ENCODE data around the gene INHBC.

INHBC gene

GRCh38 chr12:57465030-57465746 lies 30.6 kb downstream of the INHBC start:
- no peak overlapping the region for H3K14ac ChIP-seq (ENCODE audit: low read length)
- no peak overlapping the region for H3K18ac ChIP-seq (ENCODE audit: low read length)
- no peaks in the 10 kb centered on the region for H3K9me3 ChIP-seq (replicated peaks in 1 of 2; ENCODE audit: control insufficient read depth in 2 of 2, insufficient read depth in 1 of 2, low read depth in 1 of 2, low read length in 2 of 2)
- no peak overlapping the region for H3K4ac ChIP-seq (ENCODE audit: low read length)
- H3K36me3 ChIP-seq (replicated peaks in 1 of 2; ENCODE audit: control insufficient read depth in 2 of 2, insufficient read depth in 2 of 2, low read length in 2 of 2), result no peaks in the 10 kb centered on the region
- no peak overlapping the region for H2BK12ac ChIP-seq (ENCODE audit: low read length)
- no peak overlapping the region for H2BK120ac ChIP-seq (ENCODE audit: low read depth, low read length)
- DNase-seq (ENCODE audit: low spot score), result no peak
- H3K23ac ChIP-seq (ENCODE audit: low read depth, low read length, poor library complexity), result no peak overlapping the region
- H2BK15ac ChIP-seq (ENCODE audit: low read length), result no peak overlapping the region
- H3K4me2 ChIP-seq (ENCODE audit: insufficient read depth, low read length, poor library complexity, severe bottlenecking), result no peak overlapping the region
- no peak overlapping the region for H3K9ac ChIP-seq (ENCODE audit: low read depth, low read length, poor library complexity)
- WGBS, 2 donors (ENCODE audit: extremely low coverage in 2 of 2, insufficient read length in 2 of 2, insufficient replicate concordance in 1 of 2), result no CpG with 5 or more reads among the region's 6 CpGs
- H4K91ac ChIP-seq (ENCODE audit: low read depth, low read length, poor library complexity), result peak overlapping the region; percentile 11
- peaks cover 0 to 16% (median 0%) of the 10 kb centered on the region in 3 experiments for H3K27me3 ChIP-seq (ENCODE audit: control insufficient read depth in 3 of 3, insufficient read depth in 3 of 3, low read depth in 1 of 3, low read length in 3 of 3)
- H2BK5ac ChIP-seq (ENCODE audit: low read length), result no peak overlapping the region
- peaks cover 13 to 18% of the 10 kb centered on the region in 2 donors for H3K4me1 ChIP-seq (ENCODE audit: control insufficient read depth in 2 of 2, insufficient read depth in 1 of 2, low read depth in 1 of 2, low read length in 2 of 2)
- H2AFZ ChIP-seq (ENCODE audit: low read length), result no peak overlapping the region
- no peaks in the 10 kb centered on the region for H3K79me1 ChIP-seq (ENCODE audit: low read depth, low read length)
- H3K27ac ChIP-seq (replicated peaks; ENCODE audit: low read length), result no peak overlapping the region
- no peak overlapping the region for H4K8ac ChIP-seq (ENCODE audit: low read depth, low read length)
- H2AK5ac ChIP-seq (ENCODE audit: low read depth, low read length), result no peak overlapping the region
- no peak overlapping the region for H3K4me3 ChIP-seq (ENCODE audit: low read length in 2 of 2)

GRCh38 chr12:57465747-57466505 lies 31.3 kb downstream of the INHBC start:
- Histone ChIP-seq H3K9me3 (replicated peaks in 1 of 2; ENCODE audit: control insufficient read depth in 2 of 2, insufficient read depth in 1 of 2, low read depth in 1 of 2, low read length in 2 of 2) (peaks cover 0 to 4% of the 10 kb centered on the region in 2 donors), H2BK15ac (ENCODE audit: low read length) (no peak overlapping the region), H2BK12ac (ENCODE audit: low read length) (no peak overlapping the region), H2BK5ac (ENCODE audit: low read length) (no peak overlapping the region), H3K9ac (ENCODE audit: low read depth, low read length, poor library complexity) (no peak overlapping the region), H3K4me3 (ENCODE audit: low read length in 2 of 2) (no peak overlapping the region), H3K23ac (ENCODE audit: low read depth, low read length, poor library complexity) (no peak overlapping the region), H3K4me2 (ENCODE audit: insufficient read depth, low read length, poor library complexity, severe bottlenecking) (no peak overlapping the region), H3K79me1 (ENCODE audit: low read depth, low read length) (no peaks in the 10 kb centered on the region), H3K4ac (ENCODE audit: low read length) (no peak overlapping the region), H3K4me1 (ENCODE audit: control insufficient read depth in 2 of 2, insufficient read depth in 1 of 2, low read depth in 1 of 2, low read length in 2 of 2) (peaks cover 6 to 12% of the 10 kb centered on the region in 2 donors), H2AK5ac (ENCODE audit: low read depth, low read length) (no peak overlapping the region), H4K91ac (ENCODE audit: low read depth, low read length, poor library complexity) (no peak overlapping the region), H3K18ac (ENCODE audit: low read length) (no peak overlapping the region), H3K14ac (ENCODE audit: low read length) (no peak overlapping the region), H2AFZ (ENCODE audit: low read length) (no peak overlapping the region), H3K36me3 (replicated peaks in 1 of 2; ENCODE audit: control insufficient read depth in 2 of 2, insufficient read depth in 2 of 2, low read length in 2 of 2) (no peaks in the 10 kb centered on the region), H2BK120ac (ENCODE audit: low read depth, low read length) (no peak overlapping the region), H3K27me3 (ENCODE audit: control insufficient read depth in 3 of 3, insufficient read depth in 3 of 3, low read depth in 1 of 3, low read length in 3 of 3) (peaks cover 0 to 14% (median 0%) of the 10 kb centered on the region in 3 experiments), H3K27ac (replicated peaks; ENCODE audit: low read length) (no peak overlapping the region), H4K8ac (ENCODE audit: low read depth, low read length) (no peak overlapping the region)
- WGBS, 2 donors (ENCODE audit: extremely low coverage in 2 of 2, insufficient read length in 2 of 2, insufficient replicate concordance in 1 of 2), result no CpG with 5 or more reads among the region's 14 CpGs
- no peak for DNase-seq (ENCODE audit: low spot score)

- H2AFZ ChIP-seq (ENCODE audit: low read length), result no peak overlapping the region
- no peak overlapping the region for H2AK5ac ChIP-seq (ENCODE audit: low read depth, low read length)
- H2BK5ac ChIP-seq (ENCODE audit: low read length), result no peak overlapping the region
- H3K79me1 ChIP-seq (ENCODE audit: low read depth, low read length), result no peaks in the 10 kb centered on the region
- no peak overlapping the region for H3K9ac ChIP-seq (ENCODE audit: low read depth, low read length, poor library complexity)
- H3K4me1 ChIP-seq (ENCODE audit: control insufficient read depth in 2 of 2, insufficient read depth in 1 of 2, low read depth in 1 of 2, low read length in 2 of 2), result peaks cover 0 to 2% of the 10 kb centered on the region in 2 donors
- no peak overlapping the region for H3K4me2 ChIP-seq (ENCODE audit: insufficient read depth, low read length, poor library complexity, severe bottlenecking)
- H4K8ac ChIP-seq (ENCODE audit: low read depth, low read length), result no peak overlapping the region
- peak overlapping the region; percentile 9 for H3K18ac ChIP-seq (ENCODE audit: low read length)
- no peak overlapping the region for H2BK120ac ChIP-seq (ENCODE audit: low read depth, low read length)
- no peak overlapping the region for H3K27ac ChIP-seq (replicated peaks; ENCODE audit: low read length)
- no peak overlapping the region for H4K91ac ChIP-seq (ENCODE audit: low read depth, low read length, poor library complexity)
- peak overlapping the region; percentile 2 for H3K14ac ChIP-seq (ENCODE audit: low read length)
- DNase-seq (ENCODE audit: low spot score), result no peak
- H3K9me3 ChIP-seq (replicated peaks in 1 of 2; ENCODE audit: control insufficient read depth in 2 of 2, insufficient read depth in 1 of 2, low read depth in 1 of 2, low read length in 2 of 2), result peaks cover 0 to 4% of the 10 kb centered on the region in 2 donors
- peaks cover 0 to 12% (median under 1%) of the 10 kb centered on the region in 3 experiments for H3K27me3 ChIP-seq (ENCODE audit: control insufficient read depth in 3 of 3, insufficient read depth in 3 of 3, low read depth in 1 of 3, low read length in 3 of 3)
- H3K4me3 ChIP-seq (ENCODE audit: low read length in 2 of 2), result peak overlapping the region in 1 of 2 donors; percentile 30
- no peak overlapping the region for H3K4ac ChIP-seq (ENCODE audit: low read length)
- H2BK12ac ChIP-seq (ENCODE audit: low read length), result no peak overlapping the region
- no CpG with 5 or more reads among the region's 12 CpGs for WGBS, 2 donors (ENCODE audit: extremely low coverage in 2 of 2, insufficient read length in 2 of 2, insufficient replicate concordance in 1 of 2)
- peak overlapping the region; percentile 44 for H2BK15ac ChIP-seq (ENCODE audit: low read length)
- no peaks in the 10 kb centered on the region for H3K36me3 ChIP-seq (replicated peaks in 1 of 2; ENCODE audit: control insufficient read depth in 2 of 2, insufficient read depth in 2 of 2, low read length in 2 of 2)
- H3K23ac ChIP-seq (ENCODE audit: low read depth, low read length, poor library complexity), result no peak overlapping the region
Measured at GRCh38 chr12:57467212-57467874, 32.8 kb downstream of the INHBC start.

- no CpG with 5 or more reads among the region's 11 CpGs for WGBS, 2 donors (ENCODE audit: extremely low coverage in 2 of 2, insufficient read length in 2 of 2, insufficient replicate concordance in 1 of 2)
- Histone ChIP-seq H2BK12ac (ENCODE audit: low read length) (no peak overlapping the region), H3K27me3 (ENCODE audit: control insufficient read depth in 3 of 3, insufficient read depth in 3 of 3, low read depth in 1 of 3, low read length in 3 of 3) (peaks cover 0 to 16% (median 6%) of the 10 kb centered on the region in 3 experiments)
Measured at GRCh38 chr12:57467915-57468314, 33.3 kb downstream of the INHBC start.

More at GRCh38 chr12:57467915-57468314, 33.3 kb downstream of the INHBC start:
- no peak overlapping the region for H2BK5ac ChIP-seq (ENCODE audit: low read length)
- H4K91ac ChIP-seq (ENCODE audit: low read depth, low read length, poor library complexity), result no peak overlapping the region
- H2BK15ac ChIP-seq (ENCODE audit: low read length), result no peak overlapping the region
- H2AK5ac ChIP-seq (ENCODE audit: low read depth, low read length), result no peak overlapping the region
- H3K4ac ChIP-seq (ENCODE audit: low read length), result no peak overlapping the region
- H4K8ac ChIP-seq (ENCODE audit: low read depth, low read length), result no peak overlapping the region
- H3K79me1 ChIP-seq (ENCODE audit: low read depth, low read length), result no peaks in the 10 kb centered on the region
- H3K27ac ChIP-seq (replicated peaks; ENCODE audit: low read length), result no peak overlapping the region
- DNase-seq (ENCODE audit: low spot score), result no peak
- no peak overlapping the region for H2BK120ac ChIP-seq (ENCODE audit: low read depth, low read length)
- no peaks in the 10 kb centered on the region for H3K4me1 ChIP-seq (ENCODE audit: control insufficient read depth in 2 of 2, insufficient read depth in 1 of 2, low read depth in 1 of 2, low read length in 2 of 2)
- peak overlapping the region in 1 of 2 donors; percentile 30 for H3K4me3 ChIP-seq (ENCODE audit: low read length in 2 of 2)
- H3K23ac ChIP-seq (ENCODE audit: low read depth, low read length, poor library complexity), result no peak overlapping the region
- H3K4me2 ChIP-seq (ENCODE audit: insufficient read depth, low read length, poor library complexity, severe bottlenecking), result no peak overlapping the region
- no peak overlapping the region for H3K18ac ChIP-seq (ENCODE audit: low read length)
- no peak overlapping the region for H3K9ac ChIP-seq (ENCODE audit: low read depth, low read length, poor library complexity)
- H2AFZ ChIP-seq (ENCODE audit: low read length), result no peak overlapping the region
- peak overlapping the region; percentile 2 for H3K14ac ChIP-seq (ENCODE audit: low read length)
- no peaks in the 10 kb centered on the region for H3K36me3 ChIP-seq (replicated peaks in 1 of 2; ENCODE audit: control insufficient read depth in 2 of 2, insufficient read depth in 2 of 2, low read length in 2 of 2)
- H3K9me3 ChIP-seq (replicated peaks in 1 of 2; ENCODE audit: control insufficient read depth in 2 of 2, insufficient read depth in 1 of 2, low read depth in 1 of 2, low read length in 2 of 2), result peaks cover 0 to 4% of the 10 kb centered on the region in 2 donors

Data from neuronal stem cell (in vitro differentiated cells).